CD4-positive, alpha-beta T cell treated with Interferon gamma for 1 hour (primary cell): ENCODE results near the gene JARID2.

Experiments used
- DNase-seq: peaks from one replicate; pipeline ENCODE4 v3.0.0-alpha.2; 2020

Gene JARID2

DNA sequence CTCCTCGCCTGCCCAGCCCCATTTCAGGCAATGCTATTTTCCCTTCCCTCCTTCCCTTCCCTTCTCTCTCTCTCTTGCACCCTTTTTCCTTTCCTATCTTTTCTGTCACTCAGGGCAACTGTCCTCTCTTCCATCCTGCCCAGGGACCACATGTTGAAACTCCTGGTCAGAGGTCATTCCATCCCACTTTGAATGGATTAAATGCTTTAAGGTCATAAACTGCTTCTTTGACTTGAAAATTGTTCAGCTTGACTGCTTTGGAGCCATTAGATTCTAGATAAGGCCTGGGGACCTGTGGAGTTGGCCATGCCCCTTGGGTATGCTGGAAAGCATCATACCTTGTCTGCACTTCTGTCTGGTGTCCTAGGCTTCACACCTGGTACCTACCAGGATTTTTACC, 310.8 kb downstream of the JARID2 start:
- no peak for DNase-seq

DNA sequence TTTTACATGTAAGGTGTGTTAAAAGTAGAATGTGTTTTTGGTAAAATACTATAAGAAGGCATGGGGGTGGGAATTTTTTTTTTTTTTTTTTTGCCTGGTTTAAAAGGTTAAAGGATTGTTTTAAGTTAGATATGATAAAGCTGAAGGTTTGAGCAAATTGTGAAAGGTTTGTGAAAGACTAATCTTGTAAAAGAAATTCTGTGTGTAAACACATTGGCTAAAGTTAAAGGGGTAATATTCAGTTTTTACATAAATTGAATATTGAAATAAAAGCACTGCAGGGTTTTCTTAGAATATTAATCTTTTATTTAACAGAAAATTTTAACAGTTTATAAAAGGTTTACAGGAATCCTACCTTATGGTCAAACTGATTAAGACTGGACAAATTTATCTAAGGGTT, 311.3 kb downstream of the JARID2 start:
- DNase-seq: no peak

DNA sequence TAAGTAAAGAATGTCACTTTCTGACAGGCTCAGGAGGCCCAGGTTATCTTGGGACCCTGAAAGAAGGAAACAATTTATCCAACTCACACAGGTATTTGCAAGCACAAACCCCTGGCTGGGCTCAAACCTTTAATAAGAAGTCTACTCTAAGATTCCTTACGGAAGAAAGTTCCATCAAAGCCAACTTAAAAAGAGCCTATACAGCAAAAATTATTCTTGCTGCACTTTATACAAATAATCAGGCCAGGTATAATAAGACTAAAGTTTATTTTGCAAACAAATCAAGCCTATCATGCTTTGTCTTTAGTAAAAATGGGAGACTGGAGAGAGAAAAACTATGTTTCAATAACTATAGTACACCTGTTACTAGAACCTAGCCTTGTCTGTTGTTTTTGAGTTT, 314.8 kb downstream of the JARID2 start:
- no peak for DNase-seq

DNA sequence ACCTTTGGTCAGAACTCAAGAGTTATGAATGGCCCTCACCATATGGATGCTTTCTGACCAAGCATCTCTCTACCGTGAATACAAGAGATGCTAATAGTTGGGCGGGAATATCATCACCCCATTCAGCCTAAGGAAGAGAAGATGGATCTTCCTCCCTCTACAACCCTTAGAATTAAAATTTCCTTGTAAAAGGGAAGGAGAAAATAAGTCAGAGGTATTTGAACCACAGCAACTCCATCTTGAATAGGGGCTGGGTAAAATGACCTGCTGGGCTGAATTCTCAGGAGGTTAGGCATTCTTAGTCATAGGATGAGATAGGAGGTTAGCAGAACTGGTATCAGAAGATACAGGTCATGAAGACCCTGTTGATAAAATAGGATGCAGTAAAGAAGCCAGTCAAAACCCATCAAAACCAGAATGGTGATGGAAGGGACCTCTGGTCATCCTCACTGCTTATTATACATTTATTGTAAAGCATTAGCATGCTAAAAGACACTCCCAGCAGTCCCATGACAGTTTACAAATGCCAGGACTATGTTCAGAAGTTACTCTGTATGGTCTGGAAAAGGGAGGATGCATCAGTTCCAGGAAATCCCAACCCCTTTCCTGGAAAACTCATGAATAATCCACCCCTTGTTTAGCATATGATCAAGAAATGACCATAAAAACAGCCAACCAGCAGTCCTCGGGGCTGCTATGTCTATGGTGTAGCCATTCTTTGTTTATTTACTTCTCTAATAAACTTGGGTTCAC, 315.8 kb downstream of the JARID2 start:
- no peak for DNase-seq

DNA sequence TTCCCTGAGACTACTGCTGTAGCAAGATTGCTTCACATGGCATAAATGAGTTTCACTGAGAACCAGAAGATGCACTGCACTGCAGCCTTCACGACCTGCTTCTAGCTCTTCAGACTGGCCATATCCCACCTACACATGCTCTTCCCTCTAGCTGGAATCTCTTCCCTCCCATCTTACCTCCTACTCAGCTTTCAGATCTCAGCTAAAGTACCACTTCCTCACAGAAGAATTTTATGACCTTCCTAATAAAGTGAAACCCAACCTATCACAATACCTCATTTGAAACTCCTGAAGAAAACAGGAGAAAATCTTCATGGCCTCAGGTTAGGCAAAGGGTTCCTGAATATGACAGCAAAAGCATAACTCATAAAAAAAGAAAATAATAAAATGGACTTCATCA, 317.1 kb downstream of the JARID2 start:
- no peak for DNase-seq

DNA sequence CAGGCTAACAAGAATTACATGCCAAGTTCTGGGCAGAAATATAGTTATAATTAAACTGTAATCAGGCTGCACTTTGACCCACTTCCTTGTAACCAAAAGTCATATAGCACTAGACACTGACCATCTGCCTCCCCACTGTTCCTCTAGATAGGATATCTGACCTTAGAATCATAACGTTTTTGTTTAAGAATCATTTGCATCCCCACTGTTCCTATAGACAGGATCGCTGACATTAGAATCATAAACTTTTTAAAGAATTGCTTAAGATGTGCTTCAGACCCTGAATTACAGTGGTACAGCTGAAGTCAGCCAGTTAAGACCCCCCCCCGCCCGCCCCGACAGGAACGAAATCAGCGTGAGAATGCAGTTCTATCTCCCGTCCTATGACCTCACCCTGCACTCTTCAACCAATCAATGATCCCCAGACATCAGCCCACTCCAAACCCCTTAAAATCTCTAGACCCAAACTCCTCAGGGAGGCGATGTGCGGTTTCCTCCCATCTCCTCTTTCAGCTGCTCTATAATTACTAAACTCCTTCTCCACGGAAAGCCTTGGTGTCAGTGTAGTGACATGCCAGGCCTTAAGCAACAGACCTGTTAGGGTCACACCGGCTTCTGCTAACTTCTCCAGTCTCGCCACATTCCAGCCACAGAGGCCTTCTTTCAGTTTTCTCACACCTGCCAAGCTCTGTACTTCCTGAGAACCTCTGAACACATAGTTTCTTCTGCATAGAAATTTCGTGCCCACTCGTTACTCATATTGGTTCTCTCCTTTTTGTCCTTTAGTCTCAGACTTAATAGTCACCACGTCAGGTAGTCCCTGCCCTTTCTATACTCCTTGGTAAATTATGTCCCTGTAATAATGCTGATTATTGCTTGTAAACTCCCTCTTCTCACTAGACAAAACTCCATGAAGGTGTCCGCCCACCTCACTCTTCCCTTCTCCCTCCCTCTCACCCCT, 323.4 kb downstream of the JARID2 start:
- DNase-seq: no peak

DNA sequence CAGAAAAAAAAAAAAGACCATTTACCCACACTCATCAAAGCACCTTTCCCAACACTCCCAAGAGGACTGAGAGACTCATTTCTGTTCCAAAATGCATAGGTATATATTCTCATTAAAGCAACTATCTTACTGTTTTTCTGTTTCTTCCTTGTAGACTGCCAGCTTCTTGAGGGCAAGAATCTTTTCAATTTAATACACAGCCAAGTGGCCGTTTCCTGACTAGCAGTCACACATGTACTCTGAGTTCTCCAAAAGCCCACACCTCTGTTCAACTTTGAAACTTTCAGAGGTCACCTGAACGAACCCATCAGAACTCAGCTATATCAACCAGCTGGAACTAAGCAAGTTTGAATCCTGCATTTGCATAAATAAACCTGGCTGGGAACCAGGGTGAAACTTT, 324.3 kb downstream of the JARID2 start:
- no peak for DNase-seq
